Uterus (tissue), 2 donors: ENCODE results near the gene CAMSAP3.

Experiments used
- POLR2A ChIP-seq, 2 donors: fragments of 450-650 bp; IDR thresholded peaks; one replicate each; pipeline ENCODE4 v1.6.1; 2016; ENCODE audit warnings: antibody characterized with exemption in 2 of 2, mild to moderate bottlenecking in 1 of 2, moderate library complexity in 1 of 2
- TF ChIP-seq, protein P1 (sequence below), 4 experiments: fragments of 200-600 bp in 2 of 4; fragments of 450-650 bp in 2 of 4; sonication (generic) in 2 of 4; IDR thresholded peaks; one replicate each; pipeline ENCODE4 v1.5.1; 2016 to 2019; ENCODE audit warnings: antibody characterized with exemption in 4 of 4, mild to moderate bottlenecking in 2 of 4, moderate library complexity in 1 of 4

DNA sequence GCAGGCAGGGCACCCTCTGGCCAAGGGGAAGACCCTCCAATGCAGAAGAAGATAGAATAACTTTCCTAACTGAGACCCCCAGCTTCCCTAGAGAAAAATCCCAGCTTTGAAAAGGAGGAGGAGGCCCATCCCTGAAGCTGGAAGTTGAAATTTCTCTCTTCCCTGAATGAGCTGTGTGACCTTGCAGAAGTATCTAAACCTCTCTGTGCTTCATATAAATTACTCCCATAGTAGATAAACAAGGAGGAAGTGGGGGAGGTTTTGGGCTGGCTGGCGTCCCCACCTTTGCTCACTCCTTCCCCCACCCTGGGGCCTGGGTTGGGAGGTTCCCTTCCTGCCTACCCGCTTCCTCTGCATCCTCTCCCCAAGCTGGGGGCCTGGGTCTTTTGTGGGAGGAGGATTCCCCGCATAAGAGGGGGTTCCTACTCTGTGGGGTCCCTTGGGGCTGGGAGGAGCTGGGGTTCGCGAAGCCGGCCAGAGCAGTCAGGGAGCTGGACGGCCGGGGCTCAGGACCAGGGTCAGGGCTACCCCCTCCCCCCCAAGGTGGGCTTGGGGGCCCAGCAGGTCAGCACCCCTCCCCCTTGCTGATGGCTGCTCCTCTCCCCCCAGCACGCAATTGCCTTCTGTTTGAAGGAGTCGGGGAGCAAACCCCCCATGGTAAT lies 11.7 kb downstream of the CAMSAP3 start:
- TF ChIP-seq POLR2A (IDR thresholded peaks at IDR 0.05): no peak
- TF ChIP-seq, protein P1, sequence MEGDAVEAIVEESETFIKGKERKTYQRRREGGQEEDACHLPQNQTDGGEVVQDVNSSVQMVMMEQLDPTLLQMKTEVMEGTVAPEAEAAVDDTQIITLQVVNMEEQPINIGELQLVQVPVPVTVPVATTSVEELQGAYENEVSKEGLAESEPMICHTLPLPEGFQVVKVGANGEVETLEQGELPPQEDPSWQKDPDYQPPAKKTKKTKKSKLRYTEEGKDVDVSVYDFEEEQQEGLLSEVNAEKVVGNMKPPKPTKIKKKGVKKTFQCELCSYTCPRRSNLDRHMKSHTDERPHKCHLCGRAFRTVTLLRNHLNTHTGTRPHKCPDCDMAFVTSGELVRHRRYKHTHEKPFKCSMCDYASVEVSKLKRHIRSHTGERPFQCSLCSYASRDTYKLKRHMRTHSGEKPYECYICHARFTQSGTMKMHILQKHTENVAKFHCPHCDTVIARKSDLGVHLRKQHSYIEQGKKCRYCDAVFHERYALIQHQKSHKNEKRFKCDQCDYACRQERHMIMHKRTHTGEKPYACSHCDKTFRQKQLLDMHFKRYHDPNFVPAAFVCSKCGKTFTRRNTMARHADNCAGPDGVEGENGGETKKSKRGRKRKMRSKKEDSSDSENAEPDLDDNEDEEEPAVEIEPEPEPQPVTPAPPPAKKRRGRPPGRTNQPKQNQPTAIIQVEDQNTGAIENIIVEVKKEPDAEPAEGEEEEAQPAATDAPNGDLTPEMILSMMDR (IDR thresholded peaks at IDR 0.05): no peak
